ENCODE data around the gene PRPF19. TPM values are rescaled to one million over a fixed set of nuclear protein-coding genes. Genes with fewer than 3 reads are reported as not detected.

PRPF19 gene
- total and polyA plus RNA-seq, 9 of the 15 experiments (the other 6 are each of a cell fraction or from before 2014, with no cell fraction given), result 9.4 to 212 (median 73.2) TPM

DNA sequence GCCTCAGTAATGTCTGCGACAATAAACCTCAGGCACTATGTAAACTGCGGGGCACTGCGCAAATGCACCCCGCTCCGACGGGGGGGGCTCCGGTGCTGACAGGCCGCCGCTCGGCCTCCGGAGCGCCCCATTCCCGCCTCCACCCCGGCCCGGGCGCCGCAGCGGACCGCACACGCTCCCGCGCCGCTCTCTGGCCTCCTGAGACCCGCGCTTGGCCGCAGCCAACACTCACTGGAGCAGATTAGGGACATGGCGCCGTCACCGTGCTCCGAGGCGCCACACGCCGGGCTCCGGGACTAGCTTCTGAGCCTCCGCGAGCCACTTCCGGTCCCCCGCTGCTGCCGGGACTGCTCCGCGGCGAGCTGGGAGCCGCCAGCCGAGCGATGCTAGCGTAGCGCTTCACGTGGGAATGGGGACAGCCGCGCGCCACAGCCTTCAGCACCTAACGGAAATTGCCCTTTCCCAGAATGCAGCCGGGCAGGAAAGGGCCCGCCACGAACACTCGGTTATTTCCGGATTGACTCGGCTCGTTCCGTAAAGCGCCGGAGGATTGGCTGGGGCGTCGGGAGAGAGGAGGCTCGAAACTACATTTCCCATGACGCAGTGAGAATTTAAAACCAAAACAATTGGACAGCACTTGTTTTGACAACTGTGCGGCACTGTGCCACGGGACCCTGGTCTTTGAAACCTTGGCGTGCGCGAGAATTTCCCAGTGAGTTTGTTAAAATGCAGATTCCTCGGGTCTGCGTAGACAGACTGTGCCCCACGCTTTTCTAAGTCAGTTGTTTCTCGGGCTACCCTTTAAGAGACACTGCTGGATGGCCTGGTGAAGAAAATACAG, at the start of gene PRPF19 (continued):
- TF ChIP-seq, protein P1, sequence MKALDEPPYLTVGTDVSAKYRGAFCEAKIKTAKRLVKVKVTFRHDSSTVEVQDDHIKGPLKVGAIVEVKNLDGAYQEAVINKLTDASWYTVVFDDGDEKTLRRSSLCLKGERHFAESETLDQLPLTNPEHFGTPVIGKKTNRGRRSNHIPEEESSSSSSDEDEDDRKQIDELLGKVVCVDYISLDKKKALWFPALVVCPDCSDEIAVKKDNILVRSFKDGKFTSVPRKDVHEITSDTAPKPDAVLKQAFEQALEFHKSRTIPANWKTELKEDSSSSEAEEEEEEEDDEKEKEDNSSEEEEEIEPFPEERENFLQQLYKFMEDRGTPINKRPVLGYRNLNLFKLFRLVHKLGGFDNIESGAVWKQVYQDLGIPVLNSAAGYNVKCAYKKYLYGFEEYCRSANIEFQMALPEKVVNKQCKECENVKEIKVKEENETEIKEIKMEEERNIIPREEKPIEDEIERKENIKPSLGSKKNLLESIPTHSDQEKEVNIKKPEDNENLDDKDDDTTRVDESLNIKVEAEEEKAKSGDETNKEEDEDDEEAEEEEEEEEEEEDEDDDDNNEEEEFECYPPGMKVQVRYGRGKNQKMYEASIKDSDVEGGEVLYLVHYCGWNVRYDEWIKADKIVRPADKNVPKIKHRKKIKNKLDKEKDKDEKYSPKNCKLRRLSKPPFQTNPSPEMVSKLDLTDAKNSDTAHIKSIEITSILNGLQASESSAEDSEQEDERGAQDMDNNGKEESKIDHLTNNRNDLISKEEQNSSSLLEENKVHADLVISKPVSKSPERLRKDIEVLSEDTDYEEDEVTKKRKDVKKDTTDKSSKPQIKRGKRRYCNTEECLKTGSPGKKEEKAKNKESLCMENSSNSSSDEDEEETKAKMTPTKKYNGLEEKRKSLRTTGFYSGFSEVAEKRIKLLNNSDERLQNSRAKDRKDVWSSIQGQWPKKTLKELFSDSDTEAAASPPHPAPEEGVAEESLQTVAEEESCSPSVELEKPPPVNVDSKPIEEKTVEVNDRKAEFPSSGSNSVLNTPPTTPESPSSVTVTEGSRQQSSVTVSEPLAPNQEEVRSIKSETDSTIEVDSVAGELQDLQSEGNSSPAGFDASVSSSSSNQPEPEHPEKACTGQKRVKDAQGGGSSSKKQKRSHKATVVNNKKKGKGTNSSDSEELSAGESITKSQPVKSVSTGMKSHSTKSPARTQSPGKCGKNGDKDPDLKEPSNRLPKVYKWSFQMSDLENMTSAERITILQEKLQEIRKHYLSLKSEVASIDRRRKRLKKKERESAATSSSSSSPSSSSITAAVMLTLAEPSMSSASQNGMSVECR (CRISPR knock-in tag; IDR thresholded peaks at IDR 0.05), result peak; percentile 92
- TF ChIP-seq HOXB6 (CRISPR knock-in tag; IDR thresholded peaks at IDR 0.05; ENCODE audit: borderline replicate concordance) (no peak), MTA1 (IDR thresholded peaks at IDR 0.05; ENCODE audit: borderline replicate concordance) (no peak), ETV1 (tag; conservative IDR thresholded peaks at IDR 0.05; ENCODE audit: low read depth) (peak; percentile 57), MAFG (tag; conservative IDR thresholded peaks at IDR 0.05) (no peak), CCAR2 (IDR thresholded peaks at IDR 0.05; ENCODE audit: low read depth, low read length) (no peak), ZFP36 (IDR thresholded peaks at IDR 0.05; ENCODE audit: low read depth, low read length, partially characterized antibody) (no peak), RCOR1 (IDR thresholded peaks at IDR 0.05; ENCODE audit: borderline replicate concordance in 1 of 2, low read depth in 2 of 2, low read length in 2 of 2) (peak in 1 of 2 experiments; percentile 0; a peak in 2 of 4 replicates), POLR2AphosphoS2 (IDR thresholded peaks at IDR 0.05; ENCODE audit: low read length) (no peak), RBM34 (IDR thresholded peaks at IDR 0.05; ENCODE audit: borderline replicate concordance, insufficient read depth, low read length) (no peak), ZNF12 (CRISPR knock-in tag; IDR thresholded peaks at IDR 0.05) (no peak), L3MBTL2 (IDR thresholded peaks at IDR 0.05) (peak; percentile 63; the same call in 1 of the 2 replicates), BHLHE40 (IDR thresholded peaks at IDR 0.05; ENCODE audit: low read length) (peak; percentile 50), CBX1 (IDR thresholded peaks at IDR 0.05; ENCODE audit: low read depth) (no peak), CXXC5 (CRISPR knock-in tag; IDR thresholded peaks at IDR 0.05) (peak; percentile 68), ILK (tag; IDR thresholded peaks at IDR 0.05; ENCODE audit: borderline replicate concordance, low read depth) (no peak), ZNF764 (CRISPR knock-in tag; IDR thresholded peaks at IDR 0.05; ENCODE audit: low read depth) (no peak), FOXJ2 (tag; IDR thresholded peaks at IDR 0.05) (peak; percentile 60; the same call in 1 of the 2 replicates), SMARCB1 (IDR thresholded peaks at IDR 0.05; ENCODE audit: insufficient read length, low read depth) (no peak), ZNF77 (CRISPR knock-in tag; IDR thresholded peaks at IDR 0.05) (no peak), NFE2 (IDR thresholded peaks at IDR 0.05; ENCODE audit: low read depth) (no peak), ZNF354B (CRISPR knock-in tag; IDR thresholded peaks at IDR 0.05) (no peak)
- TF ChIP-seq, protein P2, sequence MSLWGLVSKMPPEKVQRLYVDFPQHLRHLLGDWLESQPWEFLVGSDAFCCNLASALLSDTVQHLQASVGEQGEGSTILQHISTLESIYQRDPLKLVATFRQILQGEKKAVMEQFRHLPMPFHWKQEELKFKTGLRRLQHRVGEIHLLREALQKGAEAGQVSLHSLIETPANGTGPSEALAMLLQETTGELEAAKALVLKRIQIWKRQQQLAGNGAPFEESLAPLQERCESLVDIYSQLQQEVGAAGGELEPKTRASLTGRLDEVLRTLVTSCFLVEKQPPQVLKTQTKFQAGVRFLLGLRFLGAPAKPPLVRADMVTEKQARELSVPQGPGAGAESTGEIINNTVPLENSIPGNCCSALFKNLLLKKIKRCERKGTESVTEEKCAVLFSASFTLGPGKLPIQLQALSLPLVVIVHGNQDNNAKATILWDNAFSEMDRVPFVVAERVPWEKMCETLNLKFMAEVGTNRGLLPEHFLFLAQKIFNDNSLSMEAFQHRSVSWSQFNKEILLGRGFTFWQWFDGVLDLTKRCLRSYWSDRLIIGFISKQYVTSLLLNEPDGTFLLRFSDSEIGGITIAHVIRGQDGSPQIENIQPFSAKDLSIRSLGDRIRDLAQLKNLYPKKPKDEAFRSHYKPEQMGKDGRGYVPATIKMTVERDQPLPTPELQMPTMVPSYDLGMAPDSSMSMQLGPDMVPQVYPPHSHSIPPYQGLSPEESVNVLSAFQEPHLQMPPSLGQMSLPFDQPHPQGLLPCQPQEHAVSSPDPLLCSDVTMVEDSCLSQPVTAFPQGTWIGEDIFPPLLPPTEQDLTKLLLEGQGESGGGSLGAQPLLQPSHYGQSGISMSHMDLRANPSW (CRISPR knock-in tag; IDR thresholded peaks at IDR 0.05), result peak; percentile 87; the same call in 1 of the 2 replicates
